Measurements from ENCODE around the gene SAMD11.

SAMD11 gene

GRCh38 chr1:913491-914130 is 10.1 kb upstream of the SAMD11 start:
- H3K4me3 ChIP-seq (ENCODE audit: low read length) = no peak overlapping the region
- DNase-seq (ENCODE audit: low read depth) = no peak
- TF ChIP-seq, protein P1, sequence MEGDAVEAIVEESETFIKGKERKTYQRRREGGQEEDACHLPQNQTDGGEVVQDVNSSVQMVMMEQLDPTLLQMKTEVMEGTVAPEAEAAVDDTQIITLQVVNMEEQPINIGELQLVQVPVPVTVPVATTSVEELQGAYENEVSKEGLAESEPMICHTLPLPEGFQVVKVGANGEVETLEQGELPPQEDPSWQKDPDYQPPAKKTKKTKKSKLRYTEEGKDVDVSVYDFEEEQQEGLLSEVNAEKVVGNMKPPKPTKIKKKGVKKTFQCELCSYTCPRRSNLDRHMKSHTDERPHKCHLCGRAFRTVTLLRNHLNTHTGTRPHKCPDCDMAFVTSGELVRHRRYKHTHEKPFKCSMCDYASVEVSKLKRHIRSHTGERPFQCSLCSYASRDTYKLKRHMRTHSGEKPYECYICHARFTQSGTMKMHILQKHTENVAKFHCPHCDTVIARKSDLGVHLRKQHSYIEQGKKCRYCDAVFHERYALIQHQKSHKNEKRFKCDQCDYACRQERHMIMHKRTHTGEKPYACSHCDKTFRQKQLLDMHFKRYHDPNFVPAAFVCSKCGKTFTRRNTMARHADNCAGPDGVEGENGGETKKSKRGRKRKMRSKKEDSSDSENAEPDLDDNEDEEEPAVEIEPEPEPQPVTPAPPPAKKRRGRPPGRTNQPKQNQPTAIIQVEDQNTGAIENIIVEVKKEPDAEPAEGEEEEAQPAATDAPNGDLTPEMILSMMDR (conservative IDR thresholded peaks at IDR 0.05; ENCODE audit: low read depth, low read length) = no peak

GRCh38 chr1:914131-914890 is 9.4 kb upstream of the SAMD11 start:
- TF ChIP-seq, protein P1 (conservative IDR thresholded peaks at IDR 0.05; ENCODE audit: low read depth, low read length) = no peak
- DNase-seq (ENCODE audit: low read depth) = no peak
- no peak overlapping the region for H3K4me3 ChIP-seq (ENCODE audit: low read length)

GRCh38 chr1:914891-915280 is 8.8 kb upstream of the SAMD11 start:
- no peak overlapping the region for H3K4me3 ChIP-seq (ENCODE audit: low read length)
- TF ChIP-seq, protein P1 (conservative IDR thresholded peaks at IDR 0.05; ENCODE audit: low read depth, low read length) = no peak
- no peak for DNase-seq (ENCODE audit: low read depth)

- TF ChIP-seq, protein P1 (conservative IDR thresholded peaks at IDR 0.05; ENCODE audit: low read depth, low read length) = no peak
- H3K4me3 ChIP-seq (ENCODE audit: low read length) = no peak overlapping the region
These were observed 8.2 kb upstream of the SAMD11 start for GRCh38 chr1:915295-916172.

DNA sequence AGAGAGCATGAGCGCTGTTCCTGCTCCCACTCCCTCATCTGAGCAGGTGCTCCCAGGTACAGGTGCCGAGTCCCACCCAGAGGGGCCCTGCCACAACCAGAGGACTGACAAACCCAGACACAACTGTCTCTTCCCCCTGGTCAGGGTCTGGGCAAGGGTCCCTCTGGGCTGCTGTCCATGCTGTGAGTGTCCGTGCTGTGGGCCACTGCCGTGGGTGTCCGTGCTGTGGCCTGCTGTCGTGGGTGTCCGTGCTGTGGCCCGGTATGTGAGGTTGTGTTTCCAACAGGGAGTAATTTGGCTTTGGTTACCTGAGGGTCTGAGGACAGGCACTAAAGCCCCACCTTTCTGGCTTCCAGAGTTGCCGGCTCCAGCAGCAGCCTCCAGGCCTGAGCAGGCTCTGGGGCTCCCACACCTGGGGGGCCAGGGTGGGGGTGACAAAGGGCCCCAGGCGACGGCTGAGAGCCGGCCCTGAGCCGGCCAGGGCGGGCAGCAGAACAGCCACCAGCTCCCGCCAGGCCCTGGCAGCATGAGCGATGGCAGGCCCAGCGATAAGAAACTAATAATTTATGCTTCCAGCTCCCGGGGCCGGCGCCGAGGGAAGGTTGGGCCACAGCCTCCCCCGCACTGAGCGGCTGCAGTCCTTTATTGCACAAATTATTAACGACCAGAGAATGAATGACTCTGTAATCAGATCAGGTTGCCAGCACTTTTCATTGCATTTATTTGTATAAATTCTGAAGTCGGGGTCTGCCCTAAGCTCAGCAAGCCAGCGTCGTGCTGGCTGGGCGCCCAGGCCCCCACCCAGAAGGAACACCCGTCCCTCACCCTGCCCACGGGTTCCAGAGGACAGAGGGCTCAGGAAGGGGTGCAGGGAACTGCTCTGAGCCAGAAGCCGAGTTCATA is 7.3 kb upstream of the SAMD11 start:
- no peak overlapping the region for H3K4me3 ChIP-seq (ENCODE audit: low read length)
- TF ChIP-seq, protein P1 (conservative IDR thresholded peaks at IDR 0.05; ENCODE audit: low read depth, low read length) = no peak
- DNase-seq (ENCODE audit: low read depth) = no peak

More at GRCh38 chr1:915295-916172, 8.2 kb upstream of the SAMD11 start:
- no peak for DNase-seq (ENCODE audit: low read depth)

- no peak for DNase-seq (ENCODE audit: low read depth)
- TF ChIP-seq, protein P1 (conservative IDR thresholded peaks at IDR 0.05; ENCODE audit: low read depth, low read length) = no peak
These were observed 6.7 kb upstream of the SAMD11 start for GRCh38 chr1:917076-917459.

More at GRCh38 chr1:917076-917459, 6.7 kb upstream of the SAMD11 start:
- H3K4me3 ChIP-seq (ENCODE audit: low read length) = no peak overlapping the region
